Fibroblast of gingiva (primary cell): Measurements from ENCODE around the gene AHNAK2.
"Not testable (repeated sequence)": the region's sequence is repeated elsewhere in the genome, so short reads cannot be mapped to it uniquely, and the experiment has no call there.

Experiments
- DNase-seq: peaks from one replicate; pipeline ENCODE4 v3.0.0-alpha.2; 2011; ENCODE audit warnings: low read depth

Gene AHNAK2

DNA sequence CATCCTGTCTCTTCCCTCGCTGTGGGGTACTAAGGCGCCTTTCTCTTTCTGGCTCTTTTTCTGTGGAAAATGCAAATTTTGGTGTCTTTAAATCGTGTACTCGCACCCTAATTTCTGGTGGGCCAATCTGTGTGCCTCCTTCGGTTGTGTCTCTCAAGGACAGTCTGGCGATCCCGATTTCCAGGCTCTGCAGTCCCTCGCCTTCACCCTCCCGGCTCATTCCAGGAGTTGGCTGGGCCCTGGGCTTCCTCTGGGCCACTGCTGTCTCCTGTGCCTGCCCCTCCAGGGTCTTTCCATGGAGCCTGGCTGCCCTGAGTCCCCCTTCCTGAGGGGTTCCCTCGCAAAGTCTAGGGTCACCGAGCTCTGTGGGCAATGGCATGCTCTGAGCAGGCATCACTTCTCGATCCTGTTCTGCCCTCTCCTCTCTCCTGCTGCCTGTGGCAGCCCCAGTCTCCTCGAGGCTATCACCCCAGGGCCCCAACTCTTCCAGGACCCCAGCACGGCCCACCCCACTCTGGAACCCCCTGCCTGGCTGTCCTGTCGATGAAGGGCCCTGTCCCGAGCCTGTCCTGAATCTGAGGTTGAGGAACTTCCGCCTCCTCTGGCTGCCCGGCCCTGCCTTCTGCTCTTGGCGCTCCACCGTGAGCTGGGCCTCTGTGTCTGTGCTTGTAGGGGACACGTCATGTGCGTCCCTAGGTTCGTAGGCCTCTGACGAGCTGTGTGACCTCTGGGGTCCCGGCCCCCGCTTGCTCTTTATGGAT, 24.1 kb downstream of the AHNAK2 start:
- DNase-seq = no peak

DNA sequence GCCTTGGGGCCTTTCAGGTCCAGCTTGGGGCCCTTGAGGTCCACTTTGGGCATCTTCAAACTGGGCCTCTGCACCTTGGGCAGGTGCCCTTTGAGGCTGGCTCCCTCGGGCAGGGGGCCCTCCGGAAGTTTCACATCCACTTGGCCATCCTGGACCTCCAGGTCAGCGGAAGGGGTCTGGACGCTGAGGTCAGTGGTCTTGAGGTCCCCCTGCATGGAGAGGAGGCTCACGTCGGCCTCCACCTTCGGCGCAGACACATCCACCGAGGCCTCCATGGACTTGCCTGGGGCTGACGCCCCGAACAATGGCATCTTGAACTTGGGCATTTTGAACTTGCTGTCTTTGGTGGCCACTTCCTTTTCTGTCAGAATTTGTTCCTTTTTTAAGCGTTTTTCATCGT, 25.1 kb downstream of the AHNAK2 start:
- no peak for DNase-seq

GRCh38 chr14:104951863-104952657, 26.1 kb downstream of the AHNAK2 start:
- DNase-seq = not testable (repeated sequence)

DNA sequence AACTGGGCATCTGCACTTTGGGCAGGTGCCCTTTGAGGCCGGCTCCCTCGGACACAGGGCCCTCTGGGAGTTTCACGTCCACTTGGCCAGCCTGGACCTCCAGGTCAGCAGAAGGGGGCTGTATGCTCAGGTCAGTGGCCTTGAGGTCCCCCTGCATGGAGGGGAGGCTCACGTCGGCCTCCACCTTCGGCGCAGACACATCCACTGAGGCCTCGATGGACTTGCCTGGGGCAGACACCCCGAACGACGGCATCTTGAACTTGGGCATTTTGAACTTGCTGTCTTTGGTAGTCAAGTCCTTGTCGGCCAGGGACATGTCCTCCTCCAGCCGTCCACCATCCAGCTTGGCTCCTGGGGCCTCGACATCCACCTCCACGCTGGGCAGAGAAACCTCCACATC, 27.5 kb downstream of the AHNAK2 start:
- DNase-seq = not testable (repeated sequence)

DNA sequence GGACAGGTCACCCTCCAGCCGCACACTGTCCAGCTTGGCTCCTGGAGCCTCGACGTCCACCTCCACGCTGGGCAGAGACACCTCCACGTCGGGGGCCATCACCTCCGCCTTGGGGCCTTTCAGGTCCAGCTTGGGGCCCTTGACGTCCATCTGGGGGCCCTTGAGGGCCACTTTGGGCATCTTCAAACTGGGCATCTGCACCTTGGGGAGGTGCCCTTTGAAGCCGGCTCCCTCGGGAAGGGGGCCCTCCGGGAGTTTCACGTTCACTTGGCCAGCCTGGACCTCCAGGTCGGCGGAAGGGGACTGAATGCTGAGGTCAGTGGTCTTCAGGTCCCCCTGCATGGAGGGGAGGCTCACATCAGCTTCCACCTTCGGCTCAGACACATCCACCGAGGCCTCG, 28.2 kb downstream of the AHNAK2 start:
- no peak for DNase-seq

- DNase-seq = not testable (repeated sequence)
These were observed 28.7 kb downstream of the AHNAK2 start for GRCh38 chr14:104949406-104949955.

DNA sequence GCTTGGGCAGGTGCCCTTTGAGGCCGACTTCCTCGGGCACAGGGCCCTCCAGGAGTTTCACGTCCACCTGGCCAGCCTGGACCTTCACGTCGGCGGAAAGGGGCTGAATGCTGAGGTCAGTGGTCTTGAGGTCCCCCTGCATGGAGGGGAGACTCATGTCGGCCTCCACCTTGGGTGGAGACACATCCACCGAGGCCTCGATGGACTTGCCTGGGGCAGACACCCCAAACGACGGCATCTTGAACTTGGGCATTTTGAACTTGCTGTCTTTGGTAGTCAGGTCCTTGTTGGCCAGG, 29.5 kb downstream of the AHNAK2 start:
- no peak for DNase-seq

GRCh38 chr14:104947881-104948735, 30.1 kb downstream of the AHNAK2 start:
- DNase-seq = not testable (repeated sequence)

- DNase-seq = not testable (repeated sequence)
These were observed 31.0 kb downstream of the AHNAK2 start for GRCh38 chr14:104947201-104947600.

DNA sequence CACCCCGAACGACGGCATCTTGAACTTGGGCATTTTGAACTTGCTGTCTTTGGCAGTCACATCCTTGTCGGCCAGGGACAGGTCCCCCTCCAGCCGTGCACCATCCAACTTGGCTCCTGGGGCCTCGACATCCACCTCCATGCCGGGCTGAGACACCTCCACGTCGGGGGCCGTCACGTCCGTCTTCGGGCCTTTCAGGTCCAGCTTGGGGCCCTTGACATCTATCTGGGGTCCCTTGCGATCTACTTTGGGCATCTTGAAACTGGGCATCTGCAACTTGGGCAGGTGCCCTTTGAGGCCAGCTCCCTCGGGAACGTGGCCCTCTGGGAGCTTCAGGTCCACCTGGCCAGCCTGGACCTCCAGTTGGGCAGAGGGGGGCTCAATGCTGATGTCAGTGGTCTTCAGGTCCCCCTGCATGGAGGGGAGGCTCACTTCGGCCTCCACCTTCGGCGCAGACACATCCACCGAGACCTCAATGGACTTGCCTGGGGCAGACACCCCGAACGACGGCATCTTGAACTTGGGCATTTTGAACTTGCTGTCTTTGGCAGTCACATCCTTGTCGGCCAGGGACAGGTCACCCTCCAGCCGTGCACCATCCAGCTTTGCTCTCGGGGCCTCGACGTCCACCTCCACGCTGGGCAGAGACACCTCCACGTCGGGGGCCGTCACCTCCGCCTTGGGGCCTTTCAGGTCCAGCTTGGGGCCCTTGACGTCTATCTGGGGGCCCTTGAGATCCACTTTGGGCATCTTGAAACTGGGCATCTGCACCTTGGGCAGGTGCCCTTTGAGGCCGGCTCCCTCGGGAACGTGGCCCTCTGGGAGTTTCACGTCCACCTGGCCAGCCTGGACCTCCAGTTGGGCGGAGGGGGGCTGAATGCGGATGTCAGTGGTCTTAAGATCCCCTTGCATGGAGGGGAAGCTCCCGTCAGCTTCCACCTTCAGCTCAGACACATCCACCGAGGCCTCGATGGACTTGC, 31.9 kb downstream of the AHNAK2 start:
- DNase-seq = not testable (repeated sequence)

DNA sequence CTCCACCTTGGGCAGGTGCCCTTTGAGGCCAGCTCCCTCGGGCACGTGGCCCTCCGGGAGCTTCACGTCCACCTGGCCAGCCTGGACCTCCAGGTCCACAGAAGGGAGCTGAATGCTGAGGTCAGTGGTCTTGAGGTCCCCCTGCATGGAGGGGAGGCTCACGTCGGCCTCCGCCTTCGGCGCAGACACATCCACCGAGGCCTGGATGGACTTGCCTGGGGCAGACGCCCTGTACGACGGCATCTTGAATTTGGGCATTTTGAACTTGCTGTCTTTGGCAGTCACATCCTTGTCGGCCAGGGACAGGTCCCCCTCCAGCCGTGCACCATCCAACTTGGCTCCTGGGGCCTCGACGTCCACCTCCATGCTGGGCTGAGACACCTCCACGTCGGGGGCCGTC, 32.9 kb downstream of the AHNAK2 start:
- not testable (repeated sequence) for DNase-seq

GRCh38 chr14:104944436-104945205, 33.6 kb downstream of the AHNAK2 start:
- DNase-seq = not testable (repeated sequence)

DNA sequence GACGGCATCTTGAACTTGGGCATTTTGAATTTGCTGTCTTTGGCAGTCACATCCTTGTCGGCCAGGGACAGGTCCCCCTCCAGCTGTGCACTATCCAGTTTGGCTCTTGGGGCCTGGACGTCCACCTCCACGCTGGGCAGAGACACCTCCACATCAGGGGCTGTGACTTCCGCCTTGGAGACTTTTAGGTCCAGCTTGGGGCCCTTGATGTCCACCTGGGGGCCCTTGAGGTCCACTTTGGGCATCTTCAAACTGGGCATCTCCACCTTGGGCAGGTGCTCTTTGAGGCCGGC, 34.2 kb downstream of the AHNAK2 start:
- DNase-seq = not testable (repeated sequence)

- DNase-seq = not testable (repeated sequence)
These were observed 34.8 kb downstream of the AHNAK2 start for GRCh38 chr14:104943216-104944015.

DNA sequence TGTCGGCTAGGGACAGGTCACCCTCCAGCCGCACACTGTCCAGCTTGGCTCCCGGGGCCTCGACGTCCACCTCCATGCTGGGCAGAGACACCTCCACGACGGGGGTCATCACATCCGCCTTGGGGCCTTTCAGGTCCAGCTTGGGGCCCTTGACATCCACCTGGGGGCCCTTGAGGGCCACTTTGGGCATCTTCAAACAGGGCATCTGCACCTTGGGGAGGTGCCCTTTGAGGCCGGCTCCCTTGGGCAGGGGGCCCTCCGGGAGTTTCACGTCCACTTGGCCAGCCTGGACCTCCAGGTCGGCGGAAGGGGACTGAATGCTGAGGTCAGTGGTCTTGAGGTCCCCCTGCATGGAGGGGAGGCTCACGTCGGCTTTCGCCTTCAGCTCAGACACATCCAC, 35.6 kb downstream of the AHNAK2 start:
- DNase-seq = no peak

GRCh38 chr14:104941508-104942365, 36.4 kb downstream of the AHNAK2 start:
- DNase-seq = no peak

GRCh38 chr14:104940526-104941150, 37.5 kb downstream of the AHNAK2 start:
- no peak for DNase-seq
